ENCODE measurements around the gene KIF4A.

DNA sequence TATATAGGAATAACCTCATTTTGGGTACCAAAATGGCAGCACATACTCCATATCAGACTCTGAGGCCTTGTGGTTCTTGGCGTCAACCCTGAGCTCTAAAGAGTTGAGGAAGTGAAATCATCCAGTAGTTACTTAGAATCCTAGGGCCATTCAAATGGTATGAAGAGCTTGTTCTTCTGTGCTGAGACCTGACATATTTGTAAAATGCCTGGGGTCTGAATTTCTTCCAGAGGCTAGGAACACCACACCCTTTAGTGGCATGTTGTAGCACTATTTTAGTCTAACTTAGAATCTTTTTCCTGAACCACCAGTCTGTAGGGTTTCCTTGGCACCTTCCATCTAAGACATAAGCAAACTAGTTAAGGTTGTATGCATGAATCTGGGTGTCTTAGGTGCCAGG, 115.1 kb downstream of the KIF4A start:
- TF ChIP-seq SMC3 (conservative IDR thresholded peaks at IDR 0.05; ENCODE audit: insufficient read depth, low read depth, low read length): no peak
- no peak for TF ChIP-seq MAX (CRISPR knock-in tag; IDR thresholded peaks at IDR 0.05)
- no peak for TF ChIP-seq ZKSCAN8 (CRISPR knock-in tag; IDR thresholded peaks at IDR 0.05)
- TF ChIP-seq ETS1 (conservative IDR thresholded peaks at IDR 0.05; ENCODE audit: control insufficient read depth, low read depth, low read length): no peak
- TF ChIP-seq REST (IDR thresholded peaks at IDR 0.05; ENCODE audit: borderline replicate concordance): no peak
- no peak for TF ChIP-seq REST (CRISPR knock-in tag; IDR thresholded peaks at IDR 0.05; ENCODE audit: low read depth)
- no peak for TF ChIP-seq ZKSCAN1 (IDR thresholded peaks at IDR 0.05; ENCODE audit: low read depth, low read length)
- no peak for TF ChIP-seq POLR2AphosphoS5 (IDR thresholded peaks at IDR 0.05; ENCODE audit: control insufficient read depth, insufficient read depth, low read depth, low read length)
- no peak for TF ChIP-seq IRF1 (CRISPR knock-in tag; IDR thresholded peaks at IDR 0.05; ENCODE audit: borderline replicate concordance)
- TF ChIP-seq NR1H2 (CRISPR knock-in tag; IDR thresholded peaks at IDR 0.05): no peak
- no peak for TF ChIP-seq ZFP30 (CRISPR knock-in tag; IDR thresholded peaks at IDR 0.05; ENCODE audit: borderline replicate concordance)
- TF ChIP-seq E2F5 (CRISPR knock-in tag; IDR thresholded peaks at IDR 0.05): no peak
- TF ChIP-seq CTCF (IDR thresholded peaks at IDR 0.05 in 2 of 3, conservative IDR thresholded peaks at IDR 0.05 in 1 of 3; ENCODE audit: insufficient read depth in 2 of 3, low read depth in 1 of 3, low read length in 3 of 3): no peak
- TF ChIP-seq, protein P1, sequence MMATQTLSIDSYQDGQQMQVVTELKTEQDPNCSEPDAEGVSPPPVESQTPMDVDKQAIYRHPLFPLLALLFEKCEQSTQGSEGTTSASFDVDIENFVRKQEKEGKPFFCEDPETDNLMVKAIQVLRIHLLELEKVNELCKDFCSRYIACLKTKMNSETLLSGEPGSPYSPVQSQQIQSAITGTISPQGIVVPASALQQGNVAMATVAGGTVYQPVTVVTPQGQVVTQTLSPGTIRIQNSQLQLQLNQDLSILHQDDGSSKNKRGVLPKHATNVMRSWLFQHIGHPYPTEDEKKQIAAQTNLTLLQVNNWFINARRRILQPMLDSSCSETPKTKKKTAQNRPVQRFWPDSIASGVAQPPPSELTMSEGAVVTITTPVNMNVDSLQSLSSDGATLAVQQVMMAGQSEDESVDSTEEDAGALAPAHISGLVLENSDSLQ (IDR thresholded peaks at IDR 0.05): no peak

Data from K562 (cell line).